Epidermal melanocyte (primary cell): ENCODE measurements around the gene IRX2.

Experiments used
- DNase-seq: peaks from one replicate; pipeline ENCODE4 v3.0.0; 2011; ENCODE audit warnings: low spot score; ENCODE audit not compliant: insufficient read length

Gene IRX2

DNA sequence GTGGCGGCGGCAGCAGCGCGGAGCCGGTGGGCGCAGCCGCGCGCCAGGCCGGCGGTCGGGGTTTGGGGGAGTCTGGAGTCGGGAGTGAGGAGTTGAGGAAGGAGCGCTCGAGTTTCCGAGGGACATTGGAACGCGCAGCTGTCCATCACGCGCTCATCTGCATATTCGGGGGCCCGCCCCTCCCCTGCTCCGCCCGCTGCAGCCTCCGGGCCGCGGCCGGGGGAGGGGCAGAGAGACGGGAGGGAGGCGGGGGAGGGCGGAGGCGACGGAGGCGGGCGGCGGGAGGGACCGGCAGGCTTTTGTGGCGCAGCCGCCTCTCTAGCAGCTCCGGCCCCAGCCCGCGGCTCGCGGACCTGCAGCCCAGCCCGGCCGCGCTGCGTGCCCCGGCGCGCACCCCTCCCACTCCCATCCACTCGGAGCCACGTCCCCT, at the start of gene IRX2:
Gene IRX2 (minus strand): TSS at position 86 of the 430 bp plus-strand sequence. CDS start 264 bp downstream, outside the sequence.
- DNase-seq, result peak; percentile 78

DNA sequence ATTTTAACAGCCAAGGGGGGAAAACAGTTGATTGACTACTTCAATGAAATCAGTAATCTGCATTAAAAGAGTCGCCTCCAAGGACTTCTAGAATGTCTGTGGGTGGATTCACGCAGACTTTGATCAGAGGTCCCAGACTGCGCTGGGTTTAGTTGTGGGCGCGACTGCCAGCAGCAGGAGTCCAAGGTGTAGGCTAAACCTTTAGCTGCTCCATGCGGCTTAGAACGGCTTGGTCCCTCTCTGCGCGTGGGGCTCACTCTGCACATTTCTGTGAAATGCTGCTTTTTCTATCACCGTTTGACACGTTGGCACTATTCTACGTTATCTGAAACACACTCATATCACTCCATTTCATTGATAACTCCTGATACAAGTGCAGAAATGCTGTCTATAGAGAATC, 48.6 kb upstream of the IRX2 start:
- no peak for DNase-seq

DNA sequence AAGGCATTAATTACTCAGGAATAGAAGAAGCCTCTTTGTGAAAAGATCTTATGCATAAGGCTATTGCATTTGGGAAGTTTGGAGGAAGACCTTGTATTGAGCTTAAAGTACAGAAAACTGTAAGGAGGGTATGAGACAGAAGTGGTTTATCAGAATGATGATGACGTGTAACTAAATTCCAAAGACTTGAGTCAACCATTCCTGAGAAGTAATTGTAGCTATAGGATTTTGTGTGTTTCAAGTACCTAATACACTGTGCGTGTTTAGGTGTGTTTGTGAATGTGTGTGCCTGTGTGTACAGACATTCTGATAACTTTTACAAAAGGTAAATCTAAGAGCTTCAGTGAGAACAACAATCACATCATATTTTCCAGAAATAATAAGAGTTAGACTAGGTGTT, 46.5 kb upstream of the IRX2 start:
- no peak for DNase-seq

DNA sequence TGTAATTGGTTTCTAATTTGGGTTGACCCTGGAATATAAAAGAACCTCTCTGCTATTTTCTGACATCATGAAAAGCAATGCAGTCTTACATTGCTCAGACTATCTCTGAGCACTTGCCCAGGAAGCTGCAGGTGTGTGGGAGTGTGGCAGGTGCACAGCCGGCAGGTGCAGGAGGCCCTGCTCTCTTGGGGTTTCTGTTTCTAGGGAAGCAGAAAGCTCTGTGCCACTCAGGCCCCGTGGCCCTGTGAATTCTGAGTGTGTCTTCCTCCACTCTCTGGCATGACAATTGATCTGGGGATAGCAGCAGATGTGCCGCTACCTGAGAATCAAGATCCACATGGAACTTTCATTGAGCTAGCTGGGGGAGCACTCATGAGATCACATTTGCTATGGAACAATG, 45.7 kb upstream of the IRX2 start:
- no peak for DNase-seq

DNA sequence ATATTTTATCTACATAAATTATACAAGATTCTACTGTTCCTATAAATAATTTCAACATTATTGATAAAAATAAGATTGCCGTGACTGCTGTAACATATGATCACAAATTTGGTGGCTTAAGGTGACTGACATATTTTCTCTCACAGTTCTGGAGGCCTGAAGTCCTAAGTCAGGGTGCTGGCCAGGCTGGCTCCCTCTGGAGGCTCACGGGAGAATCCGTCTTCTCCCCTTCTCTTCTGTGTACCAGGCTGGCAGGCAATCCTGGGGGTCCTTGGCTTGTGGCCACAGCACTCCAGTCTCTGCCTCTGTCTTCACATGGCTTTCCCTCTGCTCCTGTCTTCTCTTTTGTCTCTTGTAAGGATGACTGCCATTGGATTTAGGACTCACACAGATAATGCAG, 31.7 kb upstream of the IRX2 start:
- no peak for DNase-seq

DNA sequence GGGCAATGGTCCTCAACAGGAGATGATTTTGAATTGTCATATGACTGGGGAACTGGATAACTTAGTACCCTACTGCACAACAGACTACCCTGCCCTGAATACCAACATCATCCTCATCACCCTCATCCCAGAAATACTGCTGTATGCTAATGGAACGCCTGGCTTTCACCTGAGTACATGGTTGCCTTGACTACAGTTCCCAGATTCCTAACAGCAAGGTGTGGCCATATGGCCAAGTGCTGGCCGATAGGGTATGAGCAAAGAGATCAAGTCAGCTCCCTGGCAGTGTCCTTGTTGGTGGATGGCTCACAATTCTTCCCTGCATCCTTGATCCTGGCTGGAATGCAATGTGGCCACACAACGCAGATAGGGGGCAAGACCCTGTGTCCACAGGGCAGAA, 31.2 kb upstream of the IRX2 start:
- DNase-seq, result no peak

DNA sequence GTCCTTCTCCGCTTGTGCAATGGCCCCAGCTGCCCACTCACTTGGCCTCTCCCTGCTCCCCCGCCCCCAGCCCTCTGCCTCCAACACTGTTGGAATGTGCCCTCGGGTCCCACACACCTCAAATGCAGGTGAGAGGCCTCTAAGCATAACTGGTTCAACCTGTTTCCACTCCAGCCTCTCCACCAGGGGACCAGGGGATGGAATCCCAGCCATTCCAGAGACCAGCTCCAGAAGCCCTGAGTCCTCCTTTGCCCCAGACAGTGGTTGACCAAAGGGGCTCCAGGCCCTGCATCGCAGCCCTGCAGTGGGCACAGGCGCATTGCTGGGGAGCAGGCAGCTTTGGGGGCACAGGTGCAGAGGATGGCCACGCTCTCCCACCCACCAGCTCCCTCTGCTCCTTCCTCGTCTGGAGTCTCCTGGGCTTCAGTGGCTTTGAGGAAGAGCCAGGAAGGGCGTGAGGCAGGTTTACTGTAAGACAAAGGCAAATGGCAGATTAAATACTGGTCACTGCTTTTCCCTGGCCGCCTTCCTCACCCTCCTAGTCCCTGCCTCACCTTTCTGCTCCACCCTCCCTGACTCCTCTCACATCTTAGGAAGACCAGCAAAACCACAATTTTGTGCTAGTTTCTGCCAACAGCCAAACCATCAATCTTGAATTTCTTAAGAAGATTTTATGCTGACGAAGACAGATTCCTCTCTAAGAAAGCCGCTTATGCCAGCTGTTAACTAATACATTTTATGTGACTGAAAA, 29.1 kb upstream of the IRX2 start:
- DNase-seq, result no peak

DNA sequence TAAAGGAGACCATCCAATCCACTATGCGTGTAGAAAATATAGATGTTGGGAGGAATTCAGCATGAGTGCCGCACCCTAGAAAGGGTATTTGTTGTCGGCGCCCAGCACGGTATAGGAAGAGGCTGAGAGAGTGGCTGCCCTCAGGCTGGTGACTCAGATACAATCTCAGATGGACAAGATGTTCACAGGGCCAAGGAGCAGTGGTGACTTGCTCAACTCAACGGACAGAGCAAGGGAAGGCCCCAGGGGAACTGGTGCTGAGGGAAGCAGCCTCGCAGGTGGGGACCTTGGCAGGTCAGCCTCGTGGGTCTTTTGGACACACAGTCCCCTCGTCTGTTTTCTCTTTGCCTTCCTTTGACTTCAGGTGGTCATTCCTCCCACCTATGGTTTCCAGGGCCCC, 28.0 kb upstream of the IRX2 start:
- DNase-seq, result no peak

DNA sequence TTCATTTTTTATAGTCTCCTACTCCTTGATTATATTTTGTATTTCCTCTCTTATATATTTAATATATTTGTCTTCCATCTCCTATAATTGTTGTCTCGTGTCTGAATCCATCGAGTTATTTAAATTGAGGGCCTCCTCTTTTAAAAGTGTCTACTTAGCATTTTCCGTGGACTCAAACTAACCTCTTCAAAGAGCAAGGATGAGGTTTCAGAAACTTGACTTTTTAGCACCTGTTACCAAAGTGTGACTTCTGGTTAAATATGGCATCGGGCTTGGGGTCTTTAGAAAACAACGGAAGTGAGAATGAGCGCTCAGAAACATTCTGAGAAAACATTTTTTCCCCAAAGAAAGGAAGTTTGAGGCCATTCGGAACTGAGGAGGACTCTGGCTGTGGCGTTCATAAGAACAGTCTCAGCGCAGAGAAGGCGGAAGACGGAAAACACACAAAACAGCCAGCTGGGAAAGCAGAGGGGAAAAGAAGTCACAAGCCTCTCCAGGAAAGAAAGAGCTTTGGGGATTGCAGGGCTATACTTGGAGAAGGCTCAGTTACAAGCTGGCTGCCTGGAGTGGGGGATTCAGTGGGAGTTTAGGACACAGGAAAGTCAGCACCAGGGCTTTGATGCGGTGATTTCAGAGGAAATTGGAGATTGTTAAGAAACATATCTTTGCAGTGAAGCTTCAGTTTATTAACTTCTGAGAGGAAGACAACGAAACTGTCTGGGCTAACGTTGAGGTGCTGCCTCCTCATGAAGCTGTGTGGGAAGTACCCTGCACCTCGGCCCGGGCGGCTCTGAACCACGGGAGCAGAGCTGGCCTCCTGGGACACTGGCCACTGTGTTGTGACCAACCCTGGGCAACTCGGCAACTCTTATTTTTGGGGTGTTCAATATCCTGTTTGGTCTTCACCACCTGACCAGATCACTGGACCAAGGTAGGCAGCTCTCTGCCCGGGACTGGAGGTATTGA, 25.1 kb upstream of the IRX2 start:
- DNase-seq, result no peak

DNA sequence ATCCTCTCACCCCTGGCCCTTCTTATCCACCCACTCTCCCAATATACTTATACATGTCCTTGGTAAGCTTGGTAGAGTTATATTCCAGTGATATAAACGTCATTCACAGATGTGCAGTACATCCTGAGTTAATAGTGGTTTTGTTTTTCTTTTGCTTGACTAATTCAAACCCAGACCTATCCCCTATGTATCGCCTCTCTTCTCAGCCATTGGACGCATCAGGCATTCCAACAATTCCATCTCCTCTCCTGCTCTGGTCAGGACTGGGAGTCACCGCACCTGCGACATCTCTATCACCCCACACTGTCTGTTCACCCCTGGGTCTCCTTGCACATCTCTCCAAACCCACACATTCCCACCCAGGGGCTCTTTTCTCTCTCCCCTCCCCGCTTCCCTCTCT, 21.9 kb upstream of the IRX2 start:
- DNase-seq, result no peak

DNA sequence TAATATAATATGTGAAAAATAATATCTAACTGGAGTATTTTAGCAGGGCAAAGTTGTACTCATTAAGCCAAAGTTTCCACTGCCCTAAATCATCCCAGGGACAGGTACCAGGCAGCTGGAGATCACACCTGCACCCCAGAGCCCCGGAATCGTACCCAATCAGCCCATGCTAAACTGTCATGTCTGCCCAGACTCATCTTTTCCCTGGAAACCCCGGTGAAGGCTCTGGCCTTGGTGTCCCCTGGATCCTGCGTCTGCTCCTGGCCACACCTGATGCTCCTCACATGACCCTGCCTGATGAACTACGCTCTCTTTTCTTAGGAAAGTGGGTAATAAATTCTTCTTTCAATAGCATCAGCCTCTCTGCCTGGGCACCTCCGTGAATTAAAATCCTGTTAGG, 15.6 kb upstream of the IRX2 start:
- no peak for DNase-seq

DNA sequence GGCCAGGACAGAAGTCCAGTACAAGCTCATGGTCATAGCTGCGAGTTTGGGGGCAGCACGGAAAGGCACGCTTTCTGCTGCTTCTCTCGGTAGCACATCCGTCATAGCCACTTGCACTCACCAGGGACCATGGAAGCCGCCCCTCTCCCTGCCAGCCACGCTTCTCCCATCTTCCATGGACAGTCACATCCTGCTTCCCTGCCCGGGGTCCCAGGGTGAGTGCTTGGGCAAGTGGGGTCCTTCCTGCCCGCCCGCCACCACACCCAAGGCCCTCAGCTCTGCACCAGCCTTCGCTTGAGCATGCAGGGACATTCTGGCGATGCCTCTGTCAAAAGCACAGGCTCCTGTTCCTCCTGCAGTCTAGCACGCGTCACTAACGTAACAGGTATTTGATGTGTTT, 13.1 kb upstream of the IRX2 start:
- no peak for DNase-seq

DNA sequence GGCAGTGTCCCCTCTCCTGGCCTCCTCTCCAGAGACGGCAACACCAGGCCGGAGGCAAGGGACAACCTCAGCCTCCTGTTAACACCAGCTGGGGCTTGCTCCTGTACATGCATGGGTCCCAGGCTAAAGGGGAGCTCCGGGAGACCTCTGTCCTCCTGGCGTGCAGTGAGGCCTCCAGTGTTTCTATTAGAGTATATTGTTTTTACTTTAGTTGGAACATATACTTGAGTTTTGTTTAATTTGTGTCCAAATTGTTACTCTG, 12.0 kb upstream of the IRX2 start:
- DNase-seq, result no peak

DNA sequence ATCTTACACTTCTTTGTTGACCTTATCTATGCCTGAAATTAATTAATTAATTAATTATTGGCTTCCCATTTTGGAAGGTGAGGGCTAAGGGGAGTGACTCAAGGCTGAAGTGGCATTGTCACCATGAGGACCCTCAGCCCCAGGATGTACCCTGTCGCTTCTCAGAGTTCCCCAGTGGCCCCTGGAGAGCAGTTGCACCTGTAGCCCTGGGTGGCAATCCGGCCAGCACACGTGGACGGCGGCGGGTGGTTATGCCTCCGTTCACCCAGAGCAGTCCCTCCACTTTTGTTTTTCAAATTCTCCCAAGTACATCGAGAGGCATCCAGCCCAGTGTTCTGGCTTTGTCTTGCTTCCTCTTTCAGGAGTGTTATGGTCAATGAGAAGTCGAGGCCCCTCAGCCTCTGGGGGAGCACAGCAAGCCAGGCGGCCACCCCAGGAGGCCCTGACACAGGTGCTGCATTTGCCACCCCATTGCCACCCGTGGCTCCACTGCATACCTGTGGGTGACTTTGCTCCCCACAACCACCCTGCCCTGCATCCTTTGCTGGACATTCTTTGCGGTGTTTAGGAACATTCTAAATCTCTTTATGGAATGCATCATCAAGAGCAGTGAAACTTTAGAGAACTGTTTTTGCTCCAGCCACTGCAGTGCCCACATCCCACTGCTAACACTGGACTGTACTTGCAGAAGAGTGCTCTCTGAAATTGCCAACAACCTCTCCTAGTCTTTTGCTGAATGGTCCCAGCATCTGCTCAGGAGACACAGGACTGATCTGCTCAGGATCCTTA, 11.5 kb upstream of the IRX2 start:
- DNase-seq, result no peak

DNA sequence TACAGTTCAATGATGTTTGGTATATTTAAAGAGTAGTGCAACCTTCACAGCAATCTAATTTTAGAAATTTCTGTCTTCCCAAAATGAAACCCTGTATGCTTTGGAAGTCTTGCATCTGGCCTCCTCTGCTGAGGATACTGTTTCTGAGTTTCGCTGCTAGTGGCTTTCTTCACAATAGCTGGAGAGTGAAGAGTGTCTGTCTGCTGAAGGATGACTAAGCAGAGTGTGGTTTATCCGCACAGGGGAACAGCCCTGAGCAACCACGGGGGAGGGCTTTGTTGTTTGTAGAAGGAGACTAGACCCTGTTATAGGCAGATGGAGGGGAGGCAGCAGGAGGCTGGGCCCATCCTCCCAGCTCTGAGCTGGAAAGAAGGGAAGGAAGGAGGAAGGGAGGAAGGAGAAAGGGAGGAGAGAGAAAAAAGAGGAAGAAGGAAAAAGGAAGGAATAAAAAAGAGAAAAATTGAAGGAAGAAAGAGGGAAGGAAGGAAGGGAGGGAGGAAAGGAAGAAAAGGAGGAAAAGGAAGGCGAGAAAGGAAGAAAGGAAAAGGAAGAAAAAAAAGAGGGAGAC, 10.5 kb upstream of the IRX2 start:
- no peak for DNase-seq

DNA sequence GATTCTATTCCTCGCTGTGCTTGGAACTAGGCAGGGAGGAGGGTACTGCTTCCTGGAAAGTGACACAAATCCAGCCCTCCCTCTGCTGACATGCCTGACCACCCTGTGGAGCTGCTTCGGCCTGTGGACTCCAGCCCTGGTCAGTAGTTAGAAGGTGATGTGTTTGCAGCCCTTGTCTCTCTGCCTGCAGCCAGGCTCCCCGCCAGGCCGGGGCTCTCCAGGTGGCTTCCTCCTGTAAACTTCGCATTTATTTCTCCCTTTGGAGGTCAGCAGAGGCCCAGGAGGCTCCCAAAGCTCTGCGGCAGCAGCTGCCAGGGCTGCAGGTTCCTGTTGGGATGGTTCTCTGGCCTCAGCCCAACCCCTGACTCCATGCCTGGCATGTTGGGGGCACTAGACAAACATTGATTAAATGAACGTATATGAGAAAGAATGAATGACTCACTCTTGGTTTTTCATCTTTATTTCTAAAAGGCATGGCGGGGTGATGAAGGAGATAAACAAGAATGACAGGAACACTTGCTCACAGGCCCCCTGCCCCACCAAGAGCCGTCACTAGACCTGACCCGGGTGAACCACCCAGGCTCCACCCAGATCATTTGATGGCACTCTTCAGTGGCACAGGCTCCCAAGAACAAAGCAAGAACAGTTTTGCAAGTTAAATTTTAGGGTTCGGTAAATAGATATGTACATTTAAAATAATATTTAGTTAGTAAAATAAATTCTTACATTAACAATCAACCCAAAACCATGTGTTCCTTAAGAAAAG, 8.4 kb upstream of the IRX2 start:
- DNase-seq, result no peak

DNA sequence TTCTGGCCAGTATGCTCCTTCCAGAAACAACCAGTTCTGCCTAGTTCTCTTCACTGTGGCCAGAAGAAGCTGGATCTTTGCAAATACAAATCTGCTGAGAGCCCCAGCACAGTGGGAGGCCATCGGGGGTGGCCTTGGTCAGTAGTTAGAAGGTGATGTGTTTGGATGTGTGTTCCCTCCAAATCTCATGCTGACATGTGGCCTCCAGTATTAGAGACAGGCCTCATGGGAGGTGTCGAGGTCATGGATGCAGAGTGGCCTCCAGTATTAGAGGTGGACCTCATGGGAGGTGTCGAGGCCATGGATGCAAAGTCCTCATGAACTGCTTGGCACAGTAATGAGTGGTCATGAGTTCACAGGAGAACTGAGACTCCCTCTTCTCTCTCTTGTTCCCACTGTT, 7.6 kb upstream of the IRX2 start:
- DNase-seq, result no peak

DNA sequence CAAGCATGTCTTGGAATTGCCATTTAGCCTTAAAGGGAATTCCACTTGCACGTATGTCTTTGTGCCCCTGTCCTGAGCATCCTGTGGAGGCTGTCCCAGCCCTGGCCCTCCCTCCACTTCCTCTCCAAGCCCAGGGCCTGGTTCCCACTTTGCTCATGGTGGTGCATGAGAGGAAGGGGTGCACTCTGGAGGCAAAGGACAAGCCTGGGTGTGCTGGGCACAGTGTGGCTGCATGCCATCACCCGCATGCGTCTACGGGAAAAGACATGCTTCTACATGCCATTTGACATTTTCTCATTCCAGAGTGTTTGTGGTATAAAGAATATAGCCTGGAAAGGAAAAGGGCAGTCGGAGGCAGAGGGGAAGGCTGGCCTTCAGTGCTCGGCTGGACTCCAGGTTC, 7.2 kb upstream of the IRX2 start:
- no peak for DNase-seq

DNA sequence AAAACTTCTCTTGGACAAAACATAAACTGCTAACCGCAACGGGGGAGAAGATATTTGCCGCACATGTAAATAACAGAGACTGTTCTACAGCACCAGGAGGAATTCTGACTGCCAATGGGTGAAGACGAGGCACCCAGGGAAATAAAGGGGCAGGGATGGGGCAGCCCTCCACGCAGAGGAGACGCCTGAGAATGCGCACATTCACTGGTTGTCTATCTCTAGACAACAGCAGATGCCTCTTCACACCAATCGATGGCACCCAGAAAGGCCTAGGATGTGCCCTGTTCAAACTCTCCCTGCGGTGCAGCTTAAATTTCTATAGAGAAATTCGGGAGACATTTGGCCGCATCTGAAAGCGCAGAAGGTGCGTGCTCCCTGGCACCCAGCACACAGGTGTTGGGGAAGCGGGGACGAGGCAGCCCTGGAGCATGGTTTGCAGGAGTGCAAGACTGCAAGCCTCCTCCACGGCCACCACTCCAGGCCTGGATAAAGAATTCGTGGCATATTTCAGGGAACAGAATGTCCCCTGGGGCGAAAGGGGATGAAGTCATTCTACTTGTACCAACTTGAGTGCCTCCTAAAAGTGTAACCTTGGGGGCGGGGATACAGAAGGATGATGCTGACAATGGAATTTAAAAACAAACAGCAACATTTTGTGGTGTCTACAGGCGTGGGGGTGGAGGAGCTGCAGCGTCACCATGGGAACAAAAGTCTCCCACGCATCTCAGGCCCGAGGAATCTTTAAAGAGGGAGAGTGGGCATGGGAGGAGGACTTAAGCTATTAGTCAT, 6.3 kb upstream of the IRX2 start:
- no peak for DNase-seq
